ENCODE data around the gene ALDH4A1.

The ALDH4A1 gene

GRCh38 chr1:18932387-18932786 lies 30.0 kb upstream of the ALDH4A1 start:
- DNase-seq (ENCODE audit: low read depth) = no peak
- no peak overlapping the region for H3K4me3 ChIP-seq (ENCODE audit: control insufficient read depth, low read depth, low read length)
- TF ChIP-seq, protein P1, sequence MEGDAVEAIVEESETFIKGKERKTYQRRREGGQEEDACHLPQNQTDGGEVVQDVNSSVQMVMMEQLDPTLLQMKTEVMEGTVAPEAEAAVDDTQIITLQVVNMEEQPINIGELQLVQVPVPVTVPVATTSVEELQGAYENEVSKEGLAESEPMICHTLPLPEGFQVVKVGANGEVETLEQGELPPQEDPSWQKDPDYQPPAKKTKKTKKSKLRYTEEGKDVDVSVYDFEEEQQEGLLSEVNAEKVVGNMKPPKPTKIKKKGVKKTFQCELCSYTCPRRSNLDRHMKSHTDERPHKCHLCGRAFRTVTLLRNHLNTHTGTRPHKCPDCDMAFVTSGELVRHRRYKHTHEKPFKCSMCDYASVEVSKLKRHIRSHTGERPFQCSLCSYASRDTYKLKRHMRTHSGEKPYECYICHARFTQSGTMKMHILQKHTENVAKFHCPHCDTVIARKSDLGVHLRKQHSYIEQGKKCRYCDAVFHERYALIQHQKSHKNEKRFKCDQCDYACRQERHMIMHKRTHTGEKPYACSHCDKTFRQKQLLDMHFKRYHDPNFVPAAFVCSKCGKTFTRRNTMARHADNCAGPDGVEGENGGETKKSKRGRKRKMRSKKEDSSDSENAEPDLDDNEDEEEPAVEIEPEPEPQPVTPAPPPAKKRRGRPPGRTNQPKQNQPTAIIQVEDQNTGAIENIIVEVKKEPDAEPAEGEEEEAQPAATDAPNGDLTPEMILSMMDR (conservative IDR thresholded peaks at IDR 0.05; ENCODE audit: control insufficient read depth, insufficient read depth, low read depth, low read length) = no peak

GRCh38 chr1:18931730-18932129 lies 29.4 kb upstream of the ALDH4A1 start:
- no peak overlapping the region for H3K4me3 ChIP-seq (ENCODE audit: control insufficient read depth, low read depth, low read length)
- no peak for DNase-seq (ENCODE audit: low read depth)
- TF ChIP-seq, protein P1 (conservative IDR thresholded peaks at IDR 0.05; ENCODE audit: control insufficient read depth, insufficient read depth, low read depth, low read length) = no peak

DNA sequence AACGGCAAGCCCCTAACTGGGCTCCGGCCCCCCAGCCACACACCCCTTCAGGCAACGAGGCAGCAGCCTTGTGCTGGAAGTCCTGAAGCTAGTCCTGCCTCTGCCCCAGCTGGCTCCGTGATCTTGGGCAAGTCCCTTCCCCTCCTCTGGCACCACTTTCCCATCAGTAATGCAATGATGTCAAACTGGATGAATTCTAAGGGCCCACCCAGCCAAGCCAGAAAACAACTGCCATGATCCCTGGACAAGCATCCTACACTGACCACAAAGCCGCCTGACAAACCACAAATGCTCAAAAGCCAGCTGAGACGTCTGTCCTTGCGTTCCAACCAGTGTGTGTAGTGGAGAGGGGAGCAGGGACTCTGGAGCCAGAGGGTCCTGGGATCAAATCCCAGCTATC lies 27.3 kb upstream of the ALDH4A1 start:
- TF ChIP-seq, protein P1 (conservative IDR thresholded peaks at IDR 0.05; ENCODE audit: control insufficient read depth, insufficient read depth, low read depth, low read length) = no peak
- no peak overlapping the region for H3K4me3 ChIP-seq (ENCODE audit: control insufficient read depth, low read depth, low read length)
- DNase-seq (ENCODE audit: low read depth) = peak; percentile 76

- no peak overlapping the region for H3K4me3 ChIP-seq (ENCODE audit: control insufficient read depth, low read depth, low read length)
- TF ChIP-seq, protein P1 (conservative IDR thresholded peaks at IDR 0.05; ENCODE audit: control insufficient read depth, insufficient read depth, low read depth, low read length) = no peak
These were observed 26.6 kb upstream of the ALDH4A1 start for GRCh38 chr1:18928985-18929384.

GRCh38 chr1:18928406-18928805 lies 26.1 kb upstream of the ALDH4A1 start:
- DNase-seq (ENCODE audit: low read depth) = no peak
- TF ChIP-seq, protein P1 (conservative IDR thresholded peaks at IDR 0.05; ENCODE audit: control insufficient read depth, insufficient read depth, low read depth, low read length) = no peak
- H3K4me3 ChIP-seq (ENCODE audit: control insufficient read depth, low read depth, low read length) = no peak overlapping the region

More at GRCh38 chr1:18928985-18929384, 26.6 kb upstream of the ALDH4A1 start:
- no peak for DNase-seq (ENCODE audit: low read depth)

DNA sequence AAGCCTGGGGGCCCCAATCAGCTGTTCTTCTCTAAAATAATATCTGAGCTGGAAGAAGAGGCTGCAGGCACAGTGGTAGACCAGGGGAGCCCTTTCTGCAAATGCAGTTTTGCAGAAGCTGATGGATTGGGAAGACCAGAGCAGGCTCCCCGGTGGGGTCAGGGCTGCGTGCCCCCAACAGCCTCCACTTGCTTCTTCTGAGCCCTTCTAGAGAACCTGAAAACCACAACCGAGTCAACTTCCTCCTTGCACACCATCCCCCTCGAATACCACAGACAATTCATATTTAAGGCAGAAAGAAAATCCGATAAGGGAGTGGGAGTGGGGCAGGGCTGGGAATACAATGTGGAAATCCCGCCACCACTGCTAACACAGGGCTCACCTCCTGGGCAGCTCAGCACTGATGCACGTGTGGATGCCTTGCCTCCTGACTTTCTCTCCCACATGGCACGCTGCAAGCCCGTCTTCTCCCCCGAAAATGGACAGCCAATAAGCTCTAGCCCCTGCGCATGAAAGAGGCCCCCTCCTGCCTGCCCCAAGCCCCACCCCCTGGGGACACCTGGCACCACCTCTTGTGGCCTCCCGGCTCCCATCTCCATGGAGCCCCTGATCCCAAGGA lies 25.4 kb upstream of the ALDH4A1 start:
- H3K4me3 ChIP-seq (ENCODE audit: control insufficient read depth, low read depth, low read length) = no peak overlapping the region
- DNase-seq (ENCODE audit: low read depth) = no peak
- TF ChIP-seq, protein P1 (conservative IDR thresholded peaks at IDR 0.05; ENCODE audit: control insufficient read depth, insufficient read depth, low read depth, low read length) = no peak
